Body of pancreas (tissue), 4 donors: ENCODE results near the gene MGMT.

Source experiments
- POLR2A ChIP-seq, 3 donors: fragments of 450-650 bp; IDR thresholded peaks; one replicate each; pipeline ENCODE4 v1.6.1; 2016; ENCODE audit warnings: antibody characterized with exemption in 3 of 3, mild to moderate bottlenecking in 2 of 3
- TF ChIP-seq, protein P1 (sequence below), 7 experiments: fragments of 450-650 bp in 4 of 7; fragments of 200-600 bp in 3 of 7; sonication (generic) in 3 of 7; IDR thresholded peaks; one replicate each; pipeline ENCODE4 v1.5.1; 2016 to 2019; ENCODE audit warnings: antibody characterized with exemption in 7 of 7

DNA sequence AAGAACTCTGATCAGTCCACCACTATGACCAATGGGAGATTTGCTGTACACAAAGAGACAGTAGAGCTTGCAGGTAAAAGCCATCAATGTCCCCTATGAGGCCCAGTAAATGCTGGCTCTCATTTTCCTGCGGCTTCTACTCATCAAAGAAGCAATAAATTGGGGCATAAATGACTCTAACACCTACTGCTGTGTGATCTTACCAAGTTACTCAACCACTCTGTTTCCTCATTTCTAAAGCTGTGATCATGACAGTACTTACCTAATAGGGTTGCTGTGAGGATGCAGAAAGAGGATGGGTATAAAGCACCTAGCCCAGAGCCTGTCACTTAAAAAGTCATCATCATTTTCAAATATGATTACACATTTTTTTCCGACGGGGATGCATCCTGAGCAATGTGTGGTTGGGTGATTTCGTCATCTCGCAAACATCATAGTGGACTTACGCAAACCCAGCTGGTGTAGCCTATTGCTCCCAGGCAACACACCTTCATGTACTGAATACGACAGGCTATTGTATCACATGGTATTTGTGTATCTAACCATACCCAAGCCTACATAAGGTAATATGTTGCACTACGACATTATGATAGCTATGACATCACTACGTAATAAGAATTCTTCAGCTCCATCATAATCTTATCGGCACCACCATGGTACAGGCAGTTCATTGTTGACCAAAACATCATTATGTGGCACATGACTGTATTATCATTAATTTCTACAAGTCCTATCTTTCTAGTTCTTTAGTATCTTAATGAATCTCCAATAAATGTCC is 7.1 kb upstream of the MGMT start:
- no peak for TF ChIP-seq POLR2A (IDR thresholded peaks at IDR 0.05)
- TF ChIP-seq, protein P1, sequence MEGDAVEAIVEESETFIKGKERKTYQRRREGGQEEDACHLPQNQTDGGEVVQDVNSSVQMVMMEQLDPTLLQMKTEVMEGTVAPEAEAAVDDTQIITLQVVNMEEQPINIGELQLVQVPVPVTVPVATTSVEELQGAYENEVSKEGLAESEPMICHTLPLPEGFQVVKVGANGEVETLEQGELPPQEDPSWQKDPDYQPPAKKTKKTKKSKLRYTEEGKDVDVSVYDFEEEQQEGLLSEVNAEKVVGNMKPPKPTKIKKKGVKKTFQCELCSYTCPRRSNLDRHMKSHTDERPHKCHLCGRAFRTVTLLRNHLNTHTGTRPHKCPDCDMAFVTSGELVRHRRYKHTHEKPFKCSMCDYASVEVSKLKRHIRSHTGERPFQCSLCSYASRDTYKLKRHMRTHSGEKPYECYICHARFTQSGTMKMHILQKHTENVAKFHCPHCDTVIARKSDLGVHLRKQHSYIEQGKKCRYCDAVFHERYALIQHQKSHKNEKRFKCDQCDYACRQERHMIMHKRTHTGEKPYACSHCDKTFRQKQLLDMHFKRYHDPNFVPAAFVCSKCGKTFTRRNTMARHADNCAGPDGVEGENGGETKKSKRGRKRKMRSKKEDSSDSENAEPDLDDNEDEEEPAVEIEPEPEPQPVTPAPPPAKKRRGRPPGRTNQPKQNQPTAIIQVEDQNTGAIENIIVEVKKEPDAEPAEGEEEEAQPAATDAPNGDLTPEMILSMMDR (IDR thresholded peaks at IDR 0.05) = no peak
